ENCODE data around the gene PRR30.

PRR30 gene

GRCh38 chr2:27159271-27159670 lies 20.1 kb upstream of the PRR30 start:
- Histone ChIP-seq H3K4me1 (ENCODE audit: insufficient read depth, low read length, severe bottlenecking) (peaks cover 7% of the 10 kb centered on the region), H3K9ac (ENCODE audit: low read length) (no peak overlapping the region), H3K27ac (ENCODE audit: low read depth, low read length, poor library complexity, severe bottlenecking) (no peak overlapping the region), H3K79me2 (ENCODE audit: insufficient read depth, low read length) (no peaks in the 10 kb centered on the region), H4K20me1 (ENCODE audit: insufficient read depth, low read length) (no peaks in the 10 kb centered on the region), H3K36me3 (ENCODE audit: insufficient read depth, low read length) (no peaks in the 10 kb centered on the region), H3K4me2 (ENCODE audit: low read length) (no peak overlapping the region), H3K9me3 (ENCODE audit: low read length) (no peaks in the 10 kb centered on the region), H3K27me3 (ENCODE audit: insufficient read depth, low read length) (no peaks in the 10 kb centered on the region), H2AFZ (ENCODE audit: low read length) (no peak overlapping the region), H3K4me3 (ENCODE audit: low read depth, low read length, poor library complexity, severe bottlenecking) (no peak overlapping the region), H3K9me2 (ENCODE audit: low read depth, low read length) (no peaks in the 10 kb centered on the region), H3F3A (ENCODE audit: insufficient read depth, low read length) (no peaks in the 10 kb centered on the region)
- TF ChIP-seq EZH2 (IDR thresholded peaks at IDR 0.05; ENCODE audit: borderline replicate concordance, low read length) (no peak), CTCF (IDR thresholded peaks at IDR 0.05; ENCODE audit: low read length) (no peak)

- Histone ChIP-seq H3K4me2 (ENCODE audit: low read length) (no peak overlapping the region), H3K79me2 (ENCODE audit: insufficient read depth, low read length) (no peaks in the 10 kb centered on the region), H3K9me3 (ENCODE audit: low read length) (no peaks in the 10 kb centered on the region), H3K4me3 (ENCODE audit: low read depth, low read length, poor library complexity, severe bottlenecking) (no peak overlapping the region), H3K9ac (ENCODE audit: low read length) (no peak overlapping the region), H4K20me1 (ENCODE audit: insufficient read depth, low read length) (no peaks in the 10 kb centered on the region), H3K27me3 (ENCODE audit: insufficient read depth, low read length) (no peaks in the 10 kb centered on the region), H3K9me2 (ENCODE audit: low read depth, low read length) (no peaks in the 10 kb centered on the region), H3K27ac (ENCODE audit: low read depth, low read length, poor library complexity, severe bottlenecking) (no peak overlapping the region), H2AFZ (ENCODE audit: low read length) (no peak overlapping the region), H3K36me3 (ENCODE audit: insufficient read depth, low read length) (no peaks in the 10 kb centered on the region), H3F3A (ENCODE audit: insufficient read depth, low read length) (no peaks in the 10 kb centered on the region), H3K4me1 (ENCODE audit: insufficient read depth, low read length, severe bottlenecking) (peaks cover under 1% of the 10 kb centered on the region)
- TF ChIP-seq CTCF (IDR thresholded peaks at IDR 0.05; ENCODE audit: low read length) = no peak
- no peak for TF ChIP-seq EZH2 (IDR thresholded peaks at IDR 0.05; ENCODE audit: borderline replicate concordance, low read length)
Measured at GRCh38 chr2:27158468-27158867, 19.3 kb upstream of the PRR30 start.

- Histone ChIP-seq H3K9me3 (ENCODE audit: low read length) (no peaks in the 10 kb centered on the region), H3K27ac (ENCODE audit: low read depth, low read length, poor library complexity, severe bottlenecking) (no peak overlapping the region), H3K79me2 (ENCODE audit: insufficient read depth, low read length) (no peaks in the 10 kb centered on the region), H3K9ac (ENCODE audit: low read length) (no peak overlapping the region), H3F3A (ENCODE audit: insufficient read depth, low read length) (no peaks in the 10 kb centered on the region), H3K9me2 (ENCODE audit: low read depth, low read length) (no peaks in the 10 kb centered on the region), H3K27me3 (ENCODE audit: insufficient read depth, low read length) (peaks cover 6% of the 10 kb centered on the region; the same call in 1 of the 2 replicates), H4K20me1 (ENCODE audit: insufficient read depth, low read length) (no peaks in the 10 kb centered on the region), H3K4me3 (ENCODE audit: low read depth, low read length, poor library complexity, severe bottlenecking) (no peak overlapping the region), H3K4me2 (ENCODE audit: low read length) (no peak overlapping the region), H3K36me3 (ENCODE audit: insufficient read depth, low read length) (no peaks in the 10 kb centered on the region), H3K4me1 (ENCODE audit: insufficient read depth, low read length, severe bottlenecking) (no peaks in the 10 kb centered on the region), H2AFZ (ENCODE audit: low read length) (no peak overlapping the region)
- no peak for TF ChIP-seq CTCF (IDR thresholded peaks at IDR 0.05; ENCODE audit: low read length)
- no peak for TF ChIP-seq EZH2 (IDR thresholded peaks at IDR 0.05; ENCODE audit: borderline replicate concordance, low read length)
Measured at GRCh38 chr2:27155069-27155520, 15.9 kb upstream of the PRR30 start.

Data from OCI-LY1 (cell line).